ENCODE results near the gene NUP155.
A peak's percentile ranks its signal among the peaks of the same experiment; 100 is the strongest.
"Not testable (repeated sequence)": the region's sequence is repeated elsewhere in the genome, so short reads cannot be mapped to it uniquely, and the experiment has no call there.

Gene NUP155

DNA sequence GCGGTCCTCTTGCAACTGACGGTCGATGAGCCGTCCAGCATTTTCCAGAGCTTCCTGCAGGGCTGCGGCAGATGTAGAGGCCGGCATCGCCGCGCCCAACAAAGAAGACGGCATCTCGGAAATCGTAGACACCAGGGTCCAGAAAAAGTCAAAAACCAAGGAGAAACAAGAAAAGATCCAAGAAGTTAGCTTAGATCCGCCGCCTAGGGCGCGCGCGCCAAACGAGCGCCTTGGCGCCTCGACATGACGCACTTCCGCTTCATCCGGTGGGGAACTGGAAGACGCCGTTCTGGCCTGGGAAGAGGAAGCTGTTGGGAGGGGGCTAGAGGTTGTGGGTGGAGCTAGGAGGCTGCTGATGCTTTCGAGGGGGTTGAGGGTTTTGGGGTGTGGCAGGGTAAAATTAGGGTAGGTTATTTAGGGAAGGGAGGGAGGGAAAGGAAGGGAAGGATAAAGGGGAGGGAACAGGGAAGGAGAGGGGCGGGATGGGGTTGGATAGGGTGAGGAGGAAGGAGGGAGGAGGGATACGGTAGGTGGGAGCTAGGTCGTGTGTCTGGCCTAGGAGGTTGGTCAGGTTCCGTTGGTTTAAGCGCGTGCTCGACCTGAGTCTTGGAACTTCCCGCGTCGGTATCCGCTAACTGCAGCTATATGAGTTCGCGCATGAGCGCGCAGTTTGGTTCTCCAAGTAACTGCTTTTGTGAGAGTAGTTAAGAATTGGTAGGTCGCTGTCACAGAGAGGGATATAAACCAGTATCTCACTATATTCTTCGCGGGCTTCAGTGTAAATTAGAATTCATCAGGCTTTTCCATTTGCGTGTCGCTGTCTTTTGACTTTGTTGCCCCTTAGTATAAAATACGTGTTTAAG is at the start of gene NUP155:
Gene NUP155, minus strand, starts transcription at position 243 of the 863 bp plus-strand sequence. Its CDS starts 129 bp downstream, at position 114.
- peak; percentile 97 for DNase-seq

GRCh38 chr5:37417347-37417746 is 46.4 kb upstream of the NUP155 start:
- DNase-seq, result no peak

DNA sequence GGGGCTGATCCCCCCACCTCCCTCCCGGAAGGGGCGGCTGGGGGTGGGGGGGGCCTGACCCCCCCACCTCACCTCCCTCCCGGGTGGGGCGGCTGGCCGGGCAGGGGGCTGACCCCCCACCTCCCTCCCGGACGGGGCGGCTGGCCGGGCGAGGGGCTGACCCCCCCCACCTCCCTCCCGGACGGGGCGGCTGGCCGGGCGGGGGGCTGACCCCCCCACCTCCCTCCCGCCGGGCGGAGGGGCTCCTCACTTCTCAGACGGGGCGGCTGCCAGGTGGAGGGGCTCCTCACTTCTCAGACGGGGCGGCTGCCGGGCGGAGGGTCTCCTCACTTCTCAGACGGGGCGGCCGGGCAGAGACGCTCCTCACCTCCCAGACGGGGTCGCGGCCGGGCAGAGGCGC is 44.5 kb upstream of the NUP155 start:
- not testable (repeated sequence) for DNase-seq

- DNase-seq, result no peak
Measured at GRCh38 chr5:37412515-37412914, 41.6 kb upstream of the NUP155 start.

DNA sequence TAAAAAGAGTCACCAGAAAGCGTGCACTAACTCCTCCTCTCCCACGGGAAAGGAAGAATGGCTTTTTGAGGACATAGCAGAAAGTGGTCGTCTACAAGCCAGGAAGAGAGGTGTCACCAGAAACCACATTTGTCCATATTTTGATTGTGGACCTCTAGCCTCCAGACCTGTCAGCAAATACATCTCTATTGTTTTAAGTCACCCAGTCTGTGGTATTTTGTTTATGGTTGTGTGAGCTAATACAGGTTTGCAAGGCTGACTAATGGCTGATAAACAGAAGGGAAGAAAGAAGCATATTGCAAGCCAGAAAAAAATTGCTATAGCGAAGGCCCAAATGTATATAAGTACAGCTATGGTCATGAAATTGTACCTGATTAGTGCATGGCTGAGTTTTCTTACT is 29.6 kb upstream of the NUP155 start:
- no peak for DNase-seq

GRCh38 chr5:37396352-37396751 is 25.4 kb upstream of the NUP155 start:
- DNase-seq, result no peak

DNA sequence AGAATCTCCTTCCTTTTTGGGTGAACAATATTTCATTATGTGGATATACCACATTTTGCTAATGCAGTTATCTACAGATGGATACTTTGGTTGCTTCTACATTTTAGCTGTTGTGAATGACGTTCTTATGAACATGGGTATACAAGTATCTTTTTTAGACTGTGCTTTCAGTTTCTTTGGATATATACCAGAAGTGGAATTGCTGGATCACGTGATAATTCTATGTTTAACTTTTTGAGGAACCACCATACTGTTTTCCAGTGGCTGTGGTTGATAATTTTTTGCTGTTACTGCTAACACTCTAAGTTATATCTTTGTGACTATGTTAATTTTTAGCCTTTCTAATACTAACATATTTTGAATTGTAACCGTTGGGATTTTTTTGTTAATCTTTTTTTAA is 20.7 kb upstream of the NUP155 start:
- no peak for DNase-seq

GRCh38 chr5:37379100-37379628 is 8.3 kb upstream of the NUP155 start, which contains the start of gene WDR70:
TSS of gene WDR70 (plus strand) at chr5:37379318. CDS start at chr5:37379368, 50 bp downstream.
- peak; percentile 76 to 87 for DNase-seq

DNA sequence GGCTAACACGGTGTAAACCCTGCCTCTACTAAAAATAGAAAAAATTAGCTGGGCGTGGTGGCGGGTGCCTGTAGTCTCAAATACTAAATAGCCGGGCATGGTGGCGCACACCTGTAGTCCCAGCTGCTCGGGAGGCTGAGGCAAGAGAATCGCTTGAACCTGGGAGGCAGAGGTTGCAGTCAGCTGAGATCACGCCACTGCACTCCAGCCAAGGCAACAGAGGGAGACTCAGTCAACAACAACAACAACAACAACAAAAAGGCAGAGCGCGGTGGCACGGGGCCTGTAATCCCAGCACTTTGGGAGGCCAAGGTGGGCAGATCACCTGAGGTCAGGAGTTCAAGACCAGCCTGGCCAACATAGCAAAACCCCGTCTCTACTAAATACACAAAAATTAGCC is 7.2 kb upstream of the NUP155 start:
- not testable (repeated sequence) for DNase-seq

DNA sequence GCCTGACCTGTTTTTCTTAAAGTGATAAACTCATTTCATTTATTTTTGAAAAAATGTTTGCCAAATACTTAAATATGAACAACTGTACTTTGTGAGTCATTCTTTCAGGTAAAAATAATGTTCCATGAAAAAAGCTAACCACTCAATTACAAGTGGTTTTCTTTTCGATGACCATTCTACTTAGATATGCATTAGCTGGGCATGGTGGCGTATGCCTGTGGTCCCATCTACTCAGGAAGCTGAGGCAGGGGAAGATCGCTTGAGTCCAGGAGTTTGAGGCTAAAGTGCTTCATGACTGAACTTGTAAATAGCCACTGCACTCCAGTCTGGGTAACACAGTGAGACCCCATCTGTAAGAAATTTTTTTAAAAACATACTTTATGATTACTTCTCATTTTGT is 4.2 kb upstream of the NUP155 start:
- no peak for DNase-seq

- no peak for DNase-seq
Measured at GRCh38 chr5:37370550-37370863, 399 bp downstream of the NUP155 start.

DNA sequence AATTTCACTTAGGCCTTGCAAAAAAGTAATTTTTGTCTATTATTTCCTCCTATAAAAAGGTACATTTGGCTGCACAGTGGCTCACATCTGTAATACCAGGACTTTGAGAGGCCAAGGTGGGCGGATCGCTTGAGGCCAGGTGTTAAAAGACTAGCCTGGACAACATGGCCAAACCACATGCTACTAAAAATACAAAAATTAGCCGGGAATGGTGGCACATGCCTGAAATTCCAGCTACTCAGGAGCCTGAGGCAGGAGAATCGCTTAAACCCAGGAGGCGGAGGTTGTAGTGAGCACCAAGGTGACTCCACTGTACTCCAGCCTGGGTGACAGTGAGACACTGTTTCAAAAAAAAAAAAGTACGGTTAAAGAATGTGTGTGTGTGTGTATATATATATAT is 15.7 kb downstream of the NUP155 start:
- DNase-seq, result no peak

GRCh38 chr5:37342741-37343140 is 28.2 kb downstream of the NUP155 start:
- not testable (repeated sequence) for DNase-seq

DNA sequence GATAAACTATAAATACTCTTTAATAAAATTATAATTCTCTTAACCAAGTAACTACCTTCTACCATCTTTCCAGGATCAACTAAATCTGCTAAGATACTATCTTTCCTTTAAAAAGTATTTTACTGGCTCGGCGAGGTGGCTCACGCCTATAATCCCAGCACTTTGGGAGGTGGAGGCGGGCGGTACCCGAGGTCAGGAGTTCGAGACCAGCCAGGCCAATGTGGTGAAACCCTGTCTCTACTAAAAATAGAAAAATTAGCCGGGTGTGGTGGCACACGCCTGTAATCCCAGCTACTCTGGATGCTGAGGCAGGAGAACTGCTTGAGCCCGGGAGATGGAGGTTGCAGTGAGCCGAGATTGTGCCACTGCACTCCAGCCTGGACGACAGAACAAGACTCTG is 36.2 kb downstream of the NUP155 start:
- not testable (repeated sequence) for DNase-seq

DNA sequence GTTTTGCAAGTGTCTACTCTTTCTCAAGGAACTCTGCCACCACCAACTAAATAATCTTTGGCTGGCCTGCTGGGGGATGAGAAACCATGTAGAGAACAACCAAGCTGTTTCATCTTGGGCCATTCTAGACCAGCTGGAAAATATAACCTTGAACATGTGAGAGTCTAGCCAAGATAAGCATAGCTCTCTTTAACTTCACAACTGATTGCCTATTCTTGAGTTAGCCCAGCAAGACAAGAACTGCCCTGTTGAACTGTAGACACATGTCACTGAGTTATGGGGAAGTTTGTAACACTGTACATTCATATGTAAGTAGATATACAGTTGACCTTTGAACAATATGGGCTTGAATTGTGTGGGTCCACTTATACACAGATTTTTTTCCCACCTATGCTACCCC is 44.4 kb downstream of the NUP155 start:
- DNase-seq, result no peak

- no peak for DNase-seq
Measured at GRCh38 chr5:37323607-37324006, 47.3 kb downstream of the NUP155 start.

- no peak for DNase-seq
Measured at GRCh38 chr5:37319037-37319782, 51.7 kb downstream of the NUP155 start.

- no peak for DNase-seq
Measured at GRCh38 chr5:37316027-37316426, 54.9 kb downstream of the NUP155 start.

- no peak for DNase-seq
Measured at GRCh38 chr5:37310360-37310759, 60.5 kb downstream of the NUP155 start.

- no peak for DNase-seq
Measured at GRCh38 chr5:37308793-37309192, 62.1 kb downstream of the NUP155 start.

GRCh38 chr5:37304888-37305287 is 66.0 kb downstream of the NUP155 start:
- no peak for DNase-seq

- not testable (repeated sequence) for DNase-seq
Measured at GRCh38 chr5:37296313-37296712, 74.6 kb downstream of the NUP155 start.

DNA sequence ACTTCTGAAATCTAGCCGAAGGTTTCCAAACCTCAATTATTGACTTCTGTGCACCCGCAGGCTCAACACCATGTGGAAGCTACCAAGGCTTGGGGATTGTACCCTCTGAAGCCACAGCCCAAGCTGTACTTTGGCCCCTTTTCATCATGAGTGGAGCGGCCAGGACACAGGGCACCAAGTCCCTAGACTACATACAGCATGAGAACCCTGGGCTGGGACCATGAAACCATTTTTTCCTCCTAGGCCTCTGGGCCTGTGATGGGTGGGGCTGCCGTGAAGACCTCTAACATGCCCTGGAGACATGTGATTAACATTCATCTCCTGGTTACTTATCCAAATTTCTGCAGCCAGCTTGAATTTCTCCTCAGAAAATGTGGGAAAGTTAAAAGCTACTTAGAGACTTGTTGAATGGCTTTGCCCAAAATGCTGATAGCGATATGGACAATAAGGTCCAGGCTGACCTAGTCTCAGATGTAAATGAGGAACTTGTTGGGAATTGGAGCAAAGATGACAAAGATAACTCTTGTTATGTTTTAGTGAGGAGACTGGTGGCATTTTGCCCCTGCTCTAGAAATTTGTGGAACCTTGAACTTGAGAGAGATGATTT is 87.6 kb downstream of the NUP155 start:
- no peak for DNase-seq
